ENCODE measurements around the gene INPP4B.

The INPP4B gene

DNA sequence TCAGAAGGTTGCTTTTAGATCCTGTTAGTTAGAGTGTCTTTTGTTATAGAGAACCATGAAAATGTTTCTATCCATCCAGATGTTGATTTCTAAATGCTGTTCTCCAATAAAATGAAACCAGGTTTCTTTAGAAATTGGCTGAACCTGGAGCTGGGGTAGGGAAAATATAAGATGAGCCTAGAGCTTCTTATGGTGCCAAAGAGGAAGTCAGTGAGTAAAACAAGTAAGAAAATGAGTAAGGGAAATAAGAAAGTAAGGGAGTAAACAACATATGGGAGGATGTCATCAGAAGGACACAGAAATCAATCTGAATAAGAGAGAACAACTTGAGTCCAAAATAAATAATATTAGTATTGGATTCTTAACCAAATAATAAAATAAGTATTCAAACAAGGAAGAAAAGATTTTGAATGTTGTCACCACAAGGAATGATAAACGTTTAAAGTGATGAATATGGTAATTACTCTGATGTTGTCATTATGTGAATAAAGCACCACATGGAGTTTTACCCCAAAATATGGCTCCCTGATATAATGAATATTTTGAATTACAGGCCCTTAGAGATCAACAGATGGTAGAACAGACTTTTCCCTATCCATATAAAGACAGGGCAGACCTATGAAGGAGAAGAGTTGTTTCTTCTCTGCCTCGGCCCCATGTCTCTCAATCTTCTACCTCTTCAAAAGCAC lies 703.6 kb downstream of the INPP4B start:
- TF ChIP-seq, protein P1, sequence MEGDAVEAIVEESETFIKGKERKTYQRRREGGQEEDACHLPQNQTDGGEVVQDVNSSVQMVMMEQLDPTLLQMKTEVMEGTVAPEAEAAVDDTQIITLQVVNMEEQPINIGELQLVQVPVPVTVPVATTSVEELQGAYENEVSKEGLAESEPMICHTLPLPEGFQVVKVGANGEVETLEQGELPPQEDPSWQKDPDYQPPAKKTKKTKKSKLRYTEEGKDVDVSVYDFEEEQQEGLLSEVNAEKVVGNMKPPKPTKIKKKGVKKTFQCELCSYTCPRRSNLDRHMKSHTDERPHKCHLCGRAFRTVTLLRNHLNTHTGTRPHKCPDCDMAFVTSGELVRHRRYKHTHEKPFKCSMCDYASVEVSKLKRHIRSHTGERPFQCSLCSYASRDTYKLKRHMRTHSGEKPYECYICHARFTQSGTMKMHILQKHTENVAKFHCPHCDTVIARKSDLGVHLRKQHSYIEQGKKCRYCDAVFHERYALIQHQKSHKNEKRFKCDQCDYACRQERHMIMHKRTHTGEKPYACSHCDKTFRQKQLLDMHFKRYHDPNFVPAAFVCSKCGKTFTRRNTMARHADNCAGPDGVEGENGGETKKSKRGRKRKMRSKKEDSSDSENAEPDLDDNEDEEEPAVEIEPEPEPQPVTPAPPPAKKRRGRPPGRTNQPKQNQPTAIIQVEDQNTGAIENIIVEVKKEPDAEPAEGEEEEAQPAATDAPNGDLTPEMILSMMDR (IDR thresholded peaks at IDR 0.05; ENCODE audit: control insufficient read depth, insufficient read depth, low read depth, low read length, missing control alignments), result no peak
- no peak overlapping the region for H3K4me3 ChIP-seq (ENCODE audit: control insufficient read depth, low read depth, low read length)
- no peak for DNase-seq (ENCODE audit: low read depth)

DNA sequence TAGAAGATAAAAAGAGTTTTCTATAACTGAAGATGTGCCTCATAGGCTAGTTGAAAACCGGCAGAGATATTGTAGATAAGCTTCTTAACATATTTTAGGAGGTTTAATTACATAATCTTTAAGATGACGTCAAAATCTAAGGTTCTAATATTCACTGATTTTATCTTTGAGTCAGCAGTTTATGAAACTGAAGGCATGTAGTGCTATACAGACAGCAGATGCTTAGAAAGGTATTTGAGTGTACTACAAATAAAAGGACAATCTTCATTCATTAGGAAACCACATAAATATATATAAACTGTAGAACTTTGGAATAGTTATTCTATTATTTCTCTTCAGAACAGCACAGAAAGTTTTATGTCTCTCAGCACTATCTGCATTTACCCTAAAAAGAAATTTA lies 704.9 kb downstream of the INPP4B start:
- no peak overlapping the region for H3K4me3 ChIP-seq (ENCODE audit: control insufficient read depth, low read depth, low read length)
- TF ChIP-seq, protein P1 (IDR thresholded peaks at IDR 0.05; ENCODE audit: control insufficient read depth, insufficient read depth, low read depth, low read length, missing control alignments), result no peak
- no peak for DNase-seq (ENCODE audit: low read depth)

DNA sequence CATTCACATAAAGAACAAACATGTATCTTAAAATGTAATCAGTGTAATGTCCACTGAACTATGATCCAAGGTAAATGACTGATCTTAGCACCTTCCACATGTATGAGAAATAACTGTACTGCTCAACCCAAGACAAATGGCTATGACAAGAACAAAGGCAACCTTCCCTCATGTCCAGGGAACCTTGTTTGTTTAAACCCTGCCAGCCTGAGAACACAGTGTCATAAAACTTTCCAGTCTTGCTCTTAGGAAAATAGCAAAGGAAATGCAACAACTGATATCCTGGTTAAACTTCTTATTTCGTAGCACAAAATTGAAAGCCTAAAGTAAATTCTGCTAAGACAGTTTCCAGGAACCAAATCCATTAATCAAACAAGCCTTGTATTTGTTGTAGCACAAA lies 715.4 kb downstream of the INPP4B start:
- DNase-seq (ENCODE audit: low read depth), result no peak
- TF ChIP-seq, protein P1 (IDR thresholded peaks at IDR 0.05; ENCODE audit: control insufficient read depth, insufficient read depth, low read depth, low read length, missing control alignments), result no peak
- no peak overlapping the region for H3K4me3 ChIP-seq (ENCODE audit: control insufficient read depth, low read depth, low read length)

DNA sequence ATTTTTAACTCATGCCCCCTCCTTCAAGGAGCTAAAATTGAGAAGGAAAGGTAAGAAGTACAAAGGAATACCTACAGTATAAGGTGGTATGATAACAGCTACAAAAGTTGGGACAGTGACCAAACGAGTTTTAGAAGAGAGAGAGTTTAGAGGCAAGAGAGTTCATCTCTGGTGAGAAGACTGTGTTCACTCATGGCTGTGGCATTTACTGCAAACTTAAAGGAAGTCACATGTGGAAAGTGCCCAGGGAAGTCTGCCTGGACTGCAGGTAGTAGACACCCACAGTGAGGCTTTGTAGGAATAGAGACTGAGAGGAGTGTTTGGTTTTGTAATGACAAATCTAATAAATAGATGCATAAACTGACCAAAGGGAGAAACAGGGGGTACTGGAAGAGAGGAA lies 716.2 kb downstream of the INPP4B start:
- TF ChIP-seq, protein P1 (IDR thresholded peaks at IDR 0.05; ENCODE audit: control insufficient read depth, insufficient read depth, low read depth, low read length, missing control alignments), result no peak
- no peak for DNase-seq (ENCODE audit: low read depth)
- no peak overlapping the region for H3K4me3 ChIP-seq (ENCODE audit: control insufficient read depth, low read depth, low read length)

DNA sequence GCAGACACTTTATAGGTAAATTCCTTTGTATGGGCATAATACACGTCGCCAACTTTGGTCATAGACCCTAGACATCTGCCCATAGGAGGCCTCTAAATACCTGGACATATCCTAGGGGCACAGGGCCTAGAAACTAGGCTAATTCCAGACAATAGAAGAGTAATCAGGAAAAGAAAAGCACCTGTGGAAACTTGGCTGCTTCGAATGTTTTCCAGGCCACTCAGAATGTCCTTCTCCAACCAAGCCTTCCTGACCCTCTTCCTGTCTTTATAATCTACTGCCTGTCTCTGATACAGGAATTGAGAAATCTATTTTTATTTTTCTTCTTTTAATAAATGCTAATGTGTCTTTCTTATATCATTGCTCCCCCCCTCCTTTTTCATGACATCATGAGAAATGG lies 716.6 kb downstream of the INPP4B start:
- TF ChIP-seq, protein P1 (IDR thresholded peaks at IDR 0.05; ENCODE audit: control insufficient read depth, insufficient read depth, low read depth, low read length, missing control alignments), result no peak
- DNase-seq (ENCODE audit: low read depth), result no peak
- H3K4me3 ChIP-seq (ENCODE audit: control insufficient read depth, low read depth, low read length), result no peak overlapping the region

DNA sequence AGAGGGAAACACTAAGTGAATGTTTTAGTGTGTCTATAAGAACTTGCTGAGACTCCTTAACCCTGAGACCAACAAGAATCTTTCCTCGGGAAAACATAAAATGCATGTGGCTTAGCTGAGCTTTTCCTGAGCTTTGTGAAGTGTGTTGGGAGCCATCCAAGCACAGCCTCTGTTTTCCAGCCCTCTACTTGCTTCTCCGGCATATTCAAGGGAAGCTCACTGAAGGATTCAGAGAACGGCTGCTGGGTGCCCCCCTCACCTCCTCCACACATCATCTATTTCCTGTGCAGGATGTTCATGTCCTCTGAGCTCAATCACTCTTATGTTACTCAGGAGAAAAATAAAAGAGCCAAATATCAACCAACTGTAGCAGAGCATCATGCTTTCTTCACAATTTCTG lies 717.6 kb downstream of the INPP4B start:
- TF ChIP-seq, protein P1 (IDR thresholded peaks at IDR 0.05; ENCODE audit: control insufficient read depth, insufficient read depth, low read depth, low read length, missing control alignments), result no peak
- H3K4me3 ChIP-seq (ENCODE audit: control insufficient read depth, low read depth, low read length), result no peak overlapping the region
- DNase-seq (ENCODE audit: low read depth), result no peak

Measured in AG09309 (cell line).